Mammary epithelial cell (primary cell): ENCODE data around the gene MFSD6.

Experiments
- EZH2 ChIP-seq: IDR thresholded peaks from 2 replicates; pipeline ENCODE4 v1.6.1; 2012; ENCODE audit warnings: low read length, inconsistent platforms, borderline replicate concordance
- TF ChIP-seq, protein P1 (sequence below), 2 donors: IDR thresholded peaks in 1 of 2; conservative IDR thresholded peaks in 1 of 2; 2 replicates each; pipeline ENCODE4 v1.5.1; 2011 to 2012; ENCODE audit warnings: inconsistent platforms in 2 of 2, low read length in 2 of 2, mild to moderate bottlenecking in 2 of 2, control low read depth in 1 of 2, low read depth in 1 of 2; ENCODE audit not compliant: insufficient read depth in 1 of 2; ENCODE audit errors: extremely low read depth in 1 of 2

DNA sequence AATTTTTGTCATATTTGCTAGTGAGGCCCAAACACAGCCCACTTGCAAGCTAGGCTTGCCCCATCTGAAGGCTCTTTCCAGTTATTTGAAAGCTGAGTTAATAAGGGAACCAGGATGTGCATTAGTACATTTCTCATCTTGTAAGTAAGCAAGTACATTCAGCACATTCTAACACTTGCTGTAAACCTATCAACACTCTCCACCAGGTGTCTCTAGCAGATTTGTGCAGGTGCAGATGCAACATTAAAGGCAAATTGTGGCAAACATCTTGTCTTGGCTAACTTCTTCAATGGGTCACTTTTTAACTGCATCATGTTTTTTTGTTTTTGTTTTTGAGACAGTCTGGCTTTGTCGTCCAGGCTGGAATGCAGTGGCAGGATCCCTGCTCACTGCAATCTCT, 25.3 kb upstream of the MFSD6 start:
- TF ChIP-seq, protein P1, sequence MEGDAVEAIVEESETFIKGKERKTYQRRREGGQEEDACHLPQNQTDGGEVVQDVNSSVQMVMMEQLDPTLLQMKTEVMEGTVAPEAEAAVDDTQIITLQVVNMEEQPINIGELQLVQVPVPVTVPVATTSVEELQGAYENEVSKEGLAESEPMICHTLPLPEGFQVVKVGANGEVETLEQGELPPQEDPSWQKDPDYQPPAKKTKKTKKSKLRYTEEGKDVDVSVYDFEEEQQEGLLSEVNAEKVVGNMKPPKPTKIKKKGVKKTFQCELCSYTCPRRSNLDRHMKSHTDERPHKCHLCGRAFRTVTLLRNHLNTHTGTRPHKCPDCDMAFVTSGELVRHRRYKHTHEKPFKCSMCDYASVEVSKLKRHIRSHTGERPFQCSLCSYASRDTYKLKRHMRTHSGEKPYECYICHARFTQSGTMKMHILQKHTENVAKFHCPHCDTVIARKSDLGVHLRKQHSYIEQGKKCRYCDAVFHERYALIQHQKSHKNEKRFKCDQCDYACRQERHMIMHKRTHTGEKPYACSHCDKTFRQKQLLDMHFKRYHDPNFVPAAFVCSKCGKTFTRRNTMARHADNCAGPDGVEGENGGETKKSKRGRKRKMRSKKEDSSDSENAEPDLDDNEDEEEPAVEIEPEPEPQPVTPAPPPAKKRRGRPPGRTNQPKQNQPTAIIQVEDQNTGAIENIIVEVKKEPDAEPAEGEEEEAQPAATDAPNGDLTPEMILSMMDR (conservative IDR thresholded peaks at IDR 0.05 in 1 of 2, IDR thresholded peaks at IDR 0.05 in 1 of 2; ENCODE audit: extremely low read depth in 1 of 2, insufficient read depth in 1 of 2, low read depth in 1 of 2, low read length in 2 of 2): peak; percentile 64 to 91
- TF ChIP-seq EZH2: no peak
